GM12878 (cell line): ENCODE data around the gene ZFHX2.

Experiments used
- ATF3 ChIP-seq: IDR thresholded peaks from 2 replicates; pipeline ENCODE4 v1.6.1; 2011; ENCODE audit warnings: low read depth, mild to moderate bottlenecking, low read length, moderate library complexity, borderline replicate concordance; ENCODE audit errors: extremely low read depth
- CTCF ChIP-seq, 3 experiments: IDR thresholded peaks in 2 of 3; conservative IDR thresholded peaks in 1 of 3; 2 replicates each; pipeline ENCODE4 v1.5.1; 2011; ENCODE audit warnings: low read depth in 3 of 3, low read length in 3 of 3, mild to moderate bottlenecking in 3 of 3, control low read depth in 2 of 3, moderate library complexity in 2 of 3, inconsistent platforms in 1 of 3, mixed read lengths in 1 of 3; ENCODE audit not compliant: control insufficient read depth in 2 of 3, insufficient read depth in 1 of 3; ENCODE audit errors: extremely low read depth in 1 of 3
- JUND ChIP-seq: IDR thresholded peaks from 2 replicates; pipeline ENCODE4 v1.6.1; 2012; ENCODE audit warnings: low read depth, mild to moderate bottlenecking, low read length, improper control_type of control experiment, moderate library complexity
- PML ChIP-seq: IDR thresholded peaks from 2 replicates; pipeline ENCODE4 v1.6.1; 2012; ENCODE audit warnings: low read length, inconsistent platforms
- POLR2A ChIP-seq: IDR thresholded peaks from 2 replicates; pipeline ENCODE4 v1.6.1; 2011; ENCODE audit warnings: low read depth, mild to moderate bottlenecking, low read length
- SIX5 ChIP-seq: IDR thresholded peaks from 2 replicates; pipeline ENCODE4 v1.6.1; 2011; ENCODE audit warnings: mild to moderate bottlenecking, low read depth, low read length, moderate library complexity; ENCODE audit not compliant: severe bottlenecking
- SMC3 ChIP-seq: IDR thresholded peaks from 2 replicates; pipeline ENCODE4 v1.6.1; 2011; ENCODE audit warnings: low read length, improper control_type of control experiment, borderline replicate concordance
- STAT1 ChIP-seq: fragments of 450-650 bp; conservative IDR thresholded peaks from 2 replicates; pipeline ENCODE4 v1.6.1; 2014; ENCODE audit warnings: antibody characterized with exemption, mild to moderate bottlenecking

- TF ChIP-seq POLR2A (no peak; the same call in 1 of the 2 replicates), JUND (no peak), SIX5 (no peak), CTCF (IDR thresholded peaks at IDR 0.05 in 2 of 3, conservative IDR thresholded peaks at IDR 0.05 in 1 of 3; ENCODE audit: control insufficient read depth in 2 of 3, extremely low read depth in 1 of 3, insufficient read depth in 1 of 3, low read depth in 3 of 3, low read length in 3 of 3) (0 out of 6 replicates have a peak, but pooled peaks of 1 of the 3 experiments have one; percentile 6), ATF3 (no peak), PML (no peak), STAT1 (no peak), SMC3 (no peak)
These were observed 15.2 kb upstream of the ZFHX2 start for GRCh38 chr14:23566778-23567185.
